AG04450 (cell line): ENCODE results near the gene NCBP1. TPM values are rescaled to one million over a fixed set of nuclear protein-coding genes. Genes with fewer than 3 reads are reported as not detected.

Source experiments
- CTCF ChIA-PET: fragments of 300-600, 350-600 bp; formaldehyde crosslinking; extraction: SDS; loops from one replicate; lab custom pipeline; 2022; ENCODE audit warnings: antibody characterized with exemption, inconsistent platforms; lab: Charles Lee
- POLR2A ChIA-PET: fragments of 350-600 bp; formaldehyde crosslinking; extraction: SDS; loops from one replicate; lab custom pipeline; 2021; ENCODE audit warnings: antibody characterized with exemption, inconsistent platforms; lab: Yijun Ruan, JAX
- DNase-seq: peaks from one replicate; pipeline ENCODE4 v3.0.0-alpha.2; 2011; ENCODE audit warnings: low read depth, low spot score
- H3K27ac ChIP-seq: one replicate; pipeline ENCODE4 v1.5.1; 2012; ENCODE audit warnings: low read depth, low read length, control low read depth
- H3K27me3 ChIP-seq: one replicate; pipeline ENCODE4 v1.6.0; 2012; ENCODE audit warnings: low read length; ENCODE audit not compliant: control insufficient read depth, insufficient read depth
- H3K4me3 ChIP-seq: 2 replicates; pipeline ENCODE4 v1.5.1; 2011; ENCODE audit warnings: mild to moderate bottlenecking, low read depth, low read length, control low read depth
- H3K9me3 ChIP-seq: 2 replicates; pipeline ENCODE4 v1.5.1; 2012; ENCODE audit warnings: low read length; ENCODE audit not compliant: control insufficient read depth, insufficient read depth
- CTCF ChIP-seq: IDR thresholded peaks from 2 replicates; pipeline ENCODE4 v1.5.1; 2011; ENCODE audit warnings: low read depth, low read length, control low read depth, inconsistent platforms
- polyA plus RNA-seq: library from polyadenylated mRNA; depleted of rRNA; stranded (reverse); fragments of >200 nt; gene quantifications from 2 replicates; pipeline ENCODE4 v1.2.3, GENCODE V29; 2011

NCBP1 gene
- polyA plus RNA-seq, 1 experiment: 39.2 TPM

DNA sequence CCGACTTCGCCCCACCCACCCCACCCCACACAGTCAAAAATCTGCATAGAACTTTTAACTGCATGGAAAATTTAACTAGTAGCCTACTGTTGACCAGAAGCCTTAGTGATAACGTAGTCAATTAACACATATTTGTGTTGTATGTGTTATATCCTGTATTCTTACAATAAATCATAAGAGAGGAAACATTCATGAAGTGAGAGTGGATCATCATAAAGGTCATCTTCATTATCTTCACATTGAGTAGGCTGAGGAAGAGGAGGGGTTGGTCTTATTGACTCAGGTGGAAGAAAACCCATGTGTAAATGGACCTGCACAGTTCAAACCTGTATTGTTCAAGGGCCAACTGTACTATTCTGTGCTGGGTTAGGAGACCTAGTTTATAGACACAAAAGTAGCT is 32.1 kb downstream of the NCBP1 start:
- POLR2A ChIA-PET: no interaction called here
- TF ChIP-seq CTCF: no peak
- CTCF ChIA-PET: no interaction called here

GRCh38 chr9:97666907-97667686 is 33.5 kb downstream of the NCBP1 start:
- Histone ChIP-seq H3K9me3 (no peaks in the 10 kb centered on the region), H3K27ac (no peak overlapping the region), H3K27me3 (no peaks in the 10 kb centered on the region), H3K4me3 (no peak overlapping the region)
- ChIA-PET CTCF (no interaction called here), POLR2A (no interaction called here)
- DNase-seq: no peak
- no peak for TF ChIP-seq CTCF

More for the DNA sequence above, 32.1 kb downstream of the NCBP1 start:
- H3K4me3 ChIP-seq: no peak overlapping the region
- H3K27me3 ChIP-seq: no peaks in the 10 kb centered on the region
- no peak for DNase-seq
- no peak overlapping the region for H3K27ac ChIP-seq
- H3K9me3 ChIP-seq: no peaks in the 10 kb centered on the region

- DNase-seq: no peak
- ChIA-PET CTCF (no interaction called here), POLR2A (no interaction called here)
- Histone ChIP-seq H3K27ac (no peak overlapping the region), H3K4me3 (no peak overlapping the region), H3K27me3 (no peaks in the 10 kb centered on the region), H3K9me3 (no peaks in the 10 kb centered on the region)
- TF ChIP-seq CTCF: no peak
Observed at GRCh38 chr9:97668485-97668884, 34.9 kb downstream of the NCBP1 start.

DNA sequence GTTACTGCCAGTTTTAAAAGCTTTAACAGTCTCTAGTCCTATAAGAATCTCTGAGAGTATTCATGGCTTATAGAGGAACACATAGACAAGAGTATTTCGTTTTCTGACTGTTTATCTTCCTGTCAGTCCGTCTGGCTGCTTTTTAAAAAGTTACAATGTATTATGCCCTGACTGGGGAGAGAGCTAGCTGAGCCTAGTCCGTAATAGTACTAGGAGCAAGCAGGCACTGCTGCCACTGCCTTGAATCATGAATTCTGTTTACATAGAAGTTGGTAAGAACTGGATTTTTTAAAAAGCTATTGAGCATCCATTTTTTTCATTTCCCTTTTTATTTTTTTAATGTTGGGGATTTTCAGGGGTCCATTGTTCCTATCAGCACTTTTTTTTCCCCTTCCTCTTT is 37.0 kb downstream of the NCBP1 start:
- TF ChIP-seq CTCF: no peak
- H3K9me3 ChIP-seq: no peaks in the 10 kb centered on the region
- POLR2A ChIA-PET: no interaction called here
- no peak overlapping the region for H3K4me3 ChIP-seq
- H3K27me3 ChIP-seq: no peaks in the 10 kb centered on the region
- CTCF ChIA-PET: interaction anchor here (1.8 kb wide), 1 partner anchor 9 kb away, joined by 4 read pairs; no protein-coding TSS in a partner anchor
- no peak overlapping the region for H3K27ac ChIP-seq
- DNase-seq: no peak

- no peak for TF ChIP-seq CTCF
- CTCF ChIA-PET: no interaction called here
- no peak for DNase-seq
Observed at GRCh38 chr9:97672403-97672802, 38.8 kb downstream of the NCBP1 start.

More at GRCh38 chr9:97672403-97672802, 38.8 kb downstream of the NCBP1 start:
- POLR2A ChIA-PET: interaction anchor here (0.8 kb wide), 1 partner anchor 16 kb away, joined by 3 read pairs; no protein-coding TSS in a partner anchor
- Histone ChIP-seq H3K9me3 (no peaks in the 10 kb centered on the region), H3K4me3 (no peak overlapping the region), H3K27me3 (no peaks in the 10 kb centered on the region), H3K27ac (no peak overlapping the region)
